Stimulated activated CD8-positive, alpha-beta memory T cell treated with anti-CD3 and anti-CD28 coated beads, Interleukin-4, amount 100 ng/mL, for 48 hours (primary cell): ENCODE data around the gene THSD7A.

Experiments used
- DNase-seq: peaks from one replicate; pipeline ENCODE4 v3.0.0-alpha.2; 2020

THSD7A gene

GRCh38 chr7:11379641-11380040 lies 452.4 kb downstream of the THSD7A start:
- DNase-seq, result no peak

GRCh38 chr7:11376529-11376928 lies 455.5 kb downstream of the THSD7A start:
- DNase-seq, result no peak

- DNase-seq, result no peak
Observed at GRCh38 chr7:11374629-11375028, 457.4 kb downstream of the THSD7A start.

- DNase-seq, result no peak
Observed at GRCh38 chr7:11373546-11374142, 458.4 kb downstream of the THSD7A start.

- no peak for DNase-seq
Observed at GRCh38 chr7:11369696-11370095, 462.3 kb downstream of the THSD7A start.

GRCh38 chr7:11366118-11366517 lies 465.9 kb downstream of the THSD7A start:
- DNase-seq, result no peak

- no peak for DNase-seq
Observed at GRCh38 chr7:11358637-11359036, 473.4 kb downstream of the THSD7A start.

GRCh38 chr7:11355399-11356005 lies 476.5 kb downstream of the THSD7A start:
- DNase-seq, result no peak

- DNase-seq, result no peak
Observed at GRCh38 chr7:11346302-11346701, 485.7 kb downstream of the THSD7A start.

- DNase-seq, result no peak
Observed at GRCh38 chr7:11345621-11346020, 486.4 kb downstream of the THSD7A start.

- no peak for DNase-seq
Observed at GRCh38 chr7:11343818-11344413, 488.1 kb downstream of the THSD7A start.

- no peak for DNase-seq
Observed at GRCh38 chr7:11343136-11343535, 488.9 kb downstream of the THSD7A start.

- no peak for DNase-seq
Observed at GRCh38 chr7:11341285-11341944, 490.6 kb downstream of the THSD7A start.

GRCh38 chr7:11336432-11336831 lies 495.6 kb downstream of the THSD7A start:
- DNase-seq, result no peak

- no peak for DNase-seq
Observed at GRCh38 chr7:11335947-11336346, 496.1 kb downstream of the THSD7A start.

- no peak for DNase-seq
Observed at GRCh38 chr7:11332865-11333228, 499.2 kb downstream of the THSD7A start.

- DNase-seq, result peak; percentile 25
Observed at GRCh38 chr7:11332186-11332864, 499.7 kb downstream of the THSD7A start.

GRCh38 chr7:11331128-11332102 lies 500.6 kb downstream of the THSD7A start:
- DNase-seq, result no peak

- DNase-seq, result no peak
Observed at GRCh38 chr7:11330717-11331116, 501.3 kb downstream of the THSD7A start.

- DNase-seq, result no peak
Observed at GRCh38 chr7:11330208-11330607, 501.8 kb downstream of the THSD7A start.

GRCh38 chr7:11329626-11330025 lies 502.4 kb downstream of the THSD7A start:
- no peak for DNase-seq

GRCh38 chr7:11328309-11328708 lies 503.7 kb downstream of the THSD7A start:
- DNase-seq, result no peak
